ENCODE measurements around the gene AGPAT4. TPM values are rescaled to one million over a fixed set of nuclear protein-coding genes. Genes with fewer than 3 reads are reported as not detected.

Gene AGPAT4
- total RNA-seq, 3 donors from 2014 or later, result 6.5 to 12.3 (median 7.3) TPM

- DNase-seq (no peak), ATAC-seq (no peak)
- Histone ChIP-seq H3K36me3 (ENCODE audit: low read depth) (no peaks in the 10 kb centered on the region), H3K9me3 (no peaks in the 10 kb centered on the region), H3K4me1 (ENCODE audit: low read depth) (no peaks in the 10 kb centered on the region), H3K4me3 (no peak overlapping the region)
- intact Hi-C loops (cut with DNase I, micrococcal nuclease), result no loop called here
- TF ChIP-seq, protein P1, sequence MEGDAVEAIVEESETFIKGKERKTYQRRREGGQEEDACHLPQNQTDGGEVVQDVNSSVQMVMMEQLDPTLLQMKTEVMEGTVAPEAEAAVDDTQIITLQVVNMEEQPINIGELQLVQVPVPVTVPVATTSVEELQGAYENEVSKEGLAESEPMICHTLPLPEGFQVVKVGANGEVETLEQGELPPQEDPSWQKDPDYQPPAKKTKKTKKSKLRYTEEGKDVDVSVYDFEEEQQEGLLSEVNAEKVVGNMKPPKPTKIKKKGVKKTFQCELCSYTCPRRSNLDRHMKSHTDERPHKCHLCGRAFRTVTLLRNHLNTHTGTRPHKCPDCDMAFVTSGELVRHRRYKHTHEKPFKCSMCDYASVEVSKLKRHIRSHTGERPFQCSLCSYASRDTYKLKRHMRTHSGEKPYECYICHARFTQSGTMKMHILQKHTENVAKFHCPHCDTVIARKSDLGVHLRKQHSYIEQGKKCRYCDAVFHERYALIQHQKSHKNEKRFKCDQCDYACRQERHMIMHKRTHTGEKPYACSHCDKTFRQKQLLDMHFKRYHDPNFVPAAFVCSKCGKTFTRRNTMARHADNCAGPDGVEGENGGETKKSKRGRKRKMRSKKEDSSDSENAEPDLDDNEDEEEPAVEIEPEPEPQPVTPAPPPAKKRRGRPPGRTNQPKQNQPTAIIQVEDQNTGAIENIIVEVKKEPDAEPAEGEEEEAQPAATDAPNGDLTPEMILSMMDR (IDR thresholded peaks at IDR 0.05), result no peak
Observed at GRCh38 chr6:161134550-161135298, 139.1 kb downstream of the AGPAT4 start.

DNA sequence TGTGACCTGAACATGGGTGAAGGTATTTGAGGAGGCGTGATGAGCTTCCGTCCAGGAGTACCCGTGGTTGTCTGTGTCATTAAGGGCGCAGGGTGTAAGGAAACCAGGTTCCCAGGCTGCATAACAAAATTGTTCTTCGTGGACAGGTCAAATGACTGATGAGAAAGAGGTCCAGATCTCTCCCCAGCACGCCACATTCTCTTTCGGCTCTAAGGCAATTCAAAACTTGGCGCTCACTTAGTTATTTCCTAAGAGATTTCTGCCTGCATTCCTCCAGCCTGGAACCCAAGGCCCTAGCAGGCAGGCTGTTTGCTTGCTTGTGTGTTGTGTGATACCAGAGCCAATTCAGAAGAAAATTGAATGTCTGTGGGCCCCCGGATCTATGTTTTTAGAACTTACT, 139.9 kb downstream of the AGPAT4 start:
- Histone ChIP-seq H3K4me3 (no peak overlapping the region), H3K36me3 (ENCODE audit: low read depth) (no peaks in the 10 kb centered on the region), H3K9me3 (no peaks in the 10 kb centered on the region), H3K4me1 (ENCODE audit: low read depth) (no peaks in the 10 kb centered on the region)
- TF ChIP-seq, protein P1 (IDR thresholded peaks at IDR 0.05), result no peak
- no peak for ATAC-seq
- intact Hi-C loops (cut with DNase I, micrococcal nuclease), result no loop called here
- no peak for DNase-seq

DNA sequence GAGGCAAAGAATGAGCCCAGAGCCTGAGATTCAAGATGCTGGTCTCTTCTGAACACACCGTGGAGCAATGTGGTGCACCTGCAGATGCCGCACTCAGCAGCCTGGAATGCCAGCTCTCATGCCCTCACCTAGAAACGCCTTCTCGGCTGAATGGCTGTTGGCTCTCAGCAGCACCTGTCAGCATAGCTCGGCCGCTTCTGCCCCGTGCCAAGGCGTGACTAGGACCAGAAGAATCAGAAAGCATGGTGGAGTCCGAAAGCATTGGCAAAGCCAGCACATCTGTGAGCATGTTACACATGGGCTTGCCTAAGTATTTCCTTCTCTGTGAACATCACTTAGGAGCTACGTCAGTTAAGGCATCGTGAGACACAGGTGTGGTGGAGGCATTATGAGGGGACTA, 141.5 kb downstream of the AGPAT4 start:
- intact Hi-C loops (cut with DNase I, micrococcal nuclease), result no loop called here
- TF ChIP-seq, protein P1 (IDR thresholded peaks at IDR 0.05), result no peak
- Histone ChIP-seq H3K4me1 (ENCODE audit: low read depth) (no peaks in the 10 kb centered on the region), H3K4me3 (no peak overlapping the region), H3K36me3 (ENCODE audit: low read depth) (no peaks in the 10 kb centered on the region), H3K9me3 (no peaks in the 10 kb centered on the region)
- DNase-seq (no peak), ATAC-seq (no peak)

GRCh38 chr6:161130967-161131766, 142.7 kb downstream of the AGPAT4 start:
- Histone ChIP-seq H3K9me3 (no peaks in the 10 kb centered on the region), H3K4me1 (ENCODE audit: low read depth) (no peaks in the 10 kb centered on the region), H3K36me3 (ENCODE audit: low read depth) (no peaks in the 10 kb centered on the region), H3K4me3 (no peak overlapping the region)
- TF ChIP-seq, protein P1 (IDR thresholded peaks at IDR 0.05), result no peak
- DNase-seq (no peak), ATAC-seq (no peak)
- intact Hi-C loops (cut with DNase I, micrococcal nuclease), result no loop called here

- Histone ChIP-seq H3K36me3 (ENCODE audit: low read depth) (no peaks in the 10 kb centered on the region), H3K4me1 (ENCODE audit: low read depth) (no peaks in the 10 kb centered on the region)
- no peak for DNase-seq
Observed at GRCh38 chr6:161130541-161130940, 143.3 kb downstream of the AGPAT4 start.

More at GRCh38 chr6:161130541-161130940, 143.3 kb downstream of the AGPAT4 start:
- no peak for ATAC-seq
- H3K9me3 ChIP-seq, result no peaks in the 10 kb centered on the region
- H3K4me3 ChIP-seq, result no peak overlapping the region
- TF ChIP-seq, protein P1 (IDR thresholded peaks at IDR 0.05), result no peak
- intact Hi-C loops (cut with DNase I, micrococcal nuclease), result no loop called here
